Effector memory CD4-positive, alpha-beta T cell (primary cell): ENCODE measurements around the gene EPOP.

ENCODE experiments used
- DNase-seq, 3 donors: peaks; one replicate each; pipeline ENCODE4 v3.0.0-alpha.2; 2020
- H3K27ac ChIP-seq: 2 replicates; pipeline ENCODE4 v1.7.0; 2013; ENCODE audit warnings: mild to moderate bottlenecking, low read length, moderate library complexity; ENCODE audit not compliant: insufficient read depth, poor library complexity, severe bottlenecking
- H3K27me3 ChIP-seq: replicated peaks from 2 replicates; pipeline ENCODE4 v1.7.0; 2013; ENCODE audit warnings: mild to moderate bottlenecking, low read length; ENCODE audit not compliant: insufficient read depth, control insufficient read depth, poor library complexity, severe bottlenecking
- H3K36me3 ChIP-seq: 2 replicates; pipeline ENCODE4 v1.7.0; 2013; ENCODE audit warnings: mild to moderate bottlenecking, low read length, moderate library complexity; ENCODE audit not compliant: control insufficient read depth, insufficient read depth
- H3K4me1 ChIP-seq: 2 replicates; pipeline ENCODE4 v1.7.0; 2013; ENCODE audit warnings: low read length, mild to moderate bottlenecking; ENCODE audit not compliant: control insufficient read depth, insufficient read depth, poor library complexity, severe bottlenecking
- H3K4me3 ChIP-seq: 2 replicates; pipeline ENCODE4 v1.7.0; 2013; ENCODE audit warnings: low read length, low read depth, mild to moderate bottlenecking; ENCODE audit not compliant: insufficient read depth, poor library complexity, severe bottlenecking
- H3K9me3 ChIP-seq: 2 replicates; pipeline ENCODE4 v1.7.0; 2013; ENCODE audit warnings: mild to moderate bottlenecking, low read length, moderate library complexity; ENCODE audit not compliant: control insufficient read depth

Gene EPOP

DNA sequence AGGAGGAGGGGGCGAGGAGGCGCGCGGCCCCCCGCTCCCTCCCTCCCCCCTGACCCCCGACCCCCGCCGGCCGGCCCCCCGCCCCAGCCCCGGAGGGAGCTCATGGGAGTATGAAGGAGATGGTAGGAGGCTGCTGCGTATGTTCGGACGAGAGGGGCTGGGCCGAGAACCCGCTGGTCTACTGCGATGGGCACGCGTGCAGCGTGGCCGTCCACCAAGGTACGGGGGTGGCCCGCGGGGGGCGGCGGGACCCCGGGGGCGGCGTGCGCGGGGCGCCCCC is 30.7 kb upstream of the EPOP start:
- Histone ChIP-seq H3K4me3 (peak overlapping the region; percentile 84), H3K27me3 (no peaks in the 10 kb centered on the region), H3K9me3 (no peaks in the 10 kb centered on the region), H3K27ac (peak overlapping the region; percentile 69), H3K36me3 (peaks cover 17% of the 10 kb centered on the region), H3K4me1 (peaks cover 32% of the 10 kb centered on the region)
- DNase-seq, result no peak

GRCh38 chr17:38704606-38705522 is 30.1 kb upstream of the EPOP start, which contains the start of gene MLLT6:
Gene MLLT6 (plus strand): TSS chr17:38705273. CDS start chr17:38705633, 360 bp downstream.
- peak; percentile 73 to 76 (median 75) for DNase-seq
- Histone ChIP-seq H3K27me3 (no peaks in the 10 kb centered on the region), H3K4me1 (peaks cover 32% of the 10 kb centered on the region), H3K27ac (peak within 1 kb of the TSS; percentile 92), H3K36me3 (peaks cover 12% of the 10 kb centered on the region), H3K4me3 (peak within 1 kb of the TSS; percentile 97), H3K9me3 (no peaks in the 10 kb centered on the region)

GRCh38 chr17:38703742-38704605 is 29.2 kb upstream of the EPOP start:
- H3K4me1 ChIP-seq, result peaks cover 32% of the 10 kb centered on the region
- H3K9me3 ChIP-seq, result no peaks in the 10 kb centered on the region
- peaks cover 4% of the 10 kb centered on the region for H3K36me3 ChIP-seq
- peak overlapping the region; percentile 97 for H3K4me3 ChIP-seq
- peak; percentile 53 to 65 (median 56) for DNase-seq
- H3K27ac ChIP-seq, result peak overlapping the region; percentile 92
- H3K27me3 ChIP-seq, result no peaks in the 10 kb centered on the region

GRCh38 chr17:38702916-38703741 is 28.4 kb upstream of the EPOP start:
- H3K27me3 ChIP-seq, result no peaks in the 10 kb centered on the region
- H3K4me1 ChIP-seq, result peaks cover 32% of the 10 kb centered on the region
- no peak for DNase-seq
- H3K27ac ChIP-seq, result peak overlapping the region; percentile 92
- peak overlapping the region; percentile 97 for H3K4me3 ChIP-seq
- H3K36me3 ChIP-seq, result no peaks in the 10 kb centered on the region
- no peaks in the 10 kb centered on the region for H3K9me3 ChIP-seq

DNA sequence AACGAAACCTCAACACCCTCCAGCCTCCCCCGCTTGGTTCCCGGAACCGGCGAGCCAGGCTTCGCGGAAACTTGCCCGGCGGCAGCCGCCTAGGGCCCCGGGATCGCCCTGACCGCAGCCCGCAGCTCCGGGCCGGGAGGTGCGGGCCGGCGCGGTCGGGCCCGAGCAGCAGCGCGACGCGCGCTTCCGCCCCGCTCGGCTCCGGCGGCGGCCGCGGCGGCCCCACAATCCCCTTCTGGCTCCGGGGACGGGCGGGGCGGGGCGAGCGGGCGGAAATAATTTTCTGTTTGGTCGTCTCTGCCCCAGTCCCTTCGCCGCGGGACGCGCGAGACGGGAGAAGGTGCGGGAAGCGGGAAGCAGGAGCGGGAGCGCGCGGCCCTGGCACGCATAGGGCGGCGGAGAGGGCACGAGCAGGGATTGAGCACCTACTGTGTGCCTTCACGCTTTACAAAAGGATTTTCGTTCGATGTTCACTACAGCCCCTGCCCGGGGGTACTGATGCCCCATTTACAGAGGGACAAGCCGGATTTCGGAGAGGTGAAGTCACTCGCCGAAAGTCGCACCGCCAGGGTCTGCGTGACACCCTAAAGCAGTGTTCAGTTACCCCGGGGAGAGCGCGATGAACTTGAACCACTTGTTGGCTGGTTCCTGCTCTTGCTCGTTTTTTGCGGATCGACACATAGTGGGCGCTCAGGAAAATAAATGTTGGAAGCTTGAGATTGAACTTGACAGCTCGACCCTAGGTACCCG is 27.6 kb upstream of the EPOP start:
- Histone ChIP-seq H3K36me3 (no peaks in the 10 kb centered on the region), H3K27ac (peak overlapping the region; percentile 92), H3K4me1 (peaks cover 29% of the 10 kb centered on the region), H3K9me3 (no peaks in the 10 kb centered on the region), H3K27me3 (no peaks in the 10 kb centered on the region), H3K4me3 (peak overlapping the region; percentile 97)
- DNase-seq, result peak; percentile 73 to 75 (median 74)

DNA sequence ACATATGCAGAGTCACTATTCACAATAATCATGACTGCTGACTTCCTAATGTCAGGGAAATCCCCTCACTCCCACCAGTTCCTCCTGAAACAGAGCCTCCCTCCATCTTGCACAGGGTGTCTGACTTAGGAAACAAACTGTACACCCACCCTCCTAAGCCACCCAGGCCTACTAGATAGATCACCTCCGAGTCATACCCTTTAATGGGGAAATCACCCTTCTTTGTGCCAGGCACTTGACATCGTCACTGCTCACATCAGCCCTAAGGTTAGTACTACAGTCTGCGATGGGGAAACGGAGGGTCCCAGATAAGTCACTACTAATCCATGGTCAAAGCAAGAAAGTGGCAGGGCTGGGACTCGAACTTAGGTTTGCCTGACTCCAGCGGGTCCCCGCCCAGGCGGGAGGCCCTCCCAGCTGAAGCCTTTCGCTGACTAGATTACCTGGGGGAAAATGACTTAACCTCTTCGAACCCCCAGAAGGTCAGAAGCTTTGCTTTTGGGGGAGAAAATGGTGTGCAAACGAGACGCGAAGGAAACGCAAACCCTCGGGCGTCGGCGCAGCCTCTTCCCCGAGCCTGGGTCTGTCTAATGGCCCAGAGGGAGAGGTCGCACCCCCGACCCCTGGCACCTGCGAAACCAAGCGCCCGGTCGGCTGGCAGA is 26.9 kb upstream of the EPOP start:
- Histone ChIP-seq H3K4me3 (peak overlapping the region; percentile 44), H3K9me3 (no peaks in the 10 kb centered on the region), H3K36me3 (no peaks in the 10 kb centered on the region), H3K27me3 (no peaks in the 10 kb centered on the region), H3K4me1 (peaks cover 22% of the 10 kb centered on the region), H3K27ac (peak overlapping the region; percentile 92)
- DNase-seq, result peak; percentile 61 to 70 (median 62)

GRCh38 chr17:38698760-38699159 is 24.0 kb upstream of the EPOP start:
- H3K9me3 ChIP-seq, result no peaks in the 10 kb centered on the region
- no peak for DNase-seq
- no peaks in the 10 kb centered on the region for H3K27me3 ChIP-seq
- H3K27ac ChIP-seq, result no peak overlapping the region
- H3K4me1 ChIP-seq, result peaks cover 17% of the 10 kb centered on the region
- no peaks in the 10 kb centered on the region for H3K36me3 ChIP-seq
- no peak overlapping the region for H3K4me3 ChIP-seq

- no peaks in the 10 kb centered on the region for H3K27me3 ChIP-seq
- H3K9me3 ChIP-seq, result no peaks in the 10 kb centered on the region
- H3K4me3 ChIP-seq, result no peak overlapping the region
- H3K36me3 ChIP-seq, result no peaks in the 10 kb centered on the region
- H3K27ac ChIP-seq, result no peak overlapping the region
- peaks cover 10% of the 10 kb centered on the region for H3K4me1 ChIP-seq
- DNase-seq, result no peak
These were observed 22.5 kb upstream of the EPOP start for GRCh38 chr17:38697061-38697820.
